Lower leg skin (tissue), 3 donors: Measurements from ENCODE around the gene CNTN3.

Source experiments
- CTCF ChIP-seq, 3 donors: fragments of 450-650 bp; IDR thresholded peaks; one replicate each; pipeline ENCODE4 v1.5.1; 2016; ENCODE audit warnings: antibody characterized with exemption in 3 of 3, mild to moderate bottlenecking in 3 of 3, moderate library complexity in 2 of 3
- POLR2A ChIP-seq, 2 donors: fragments of 450-650 bp; IDR thresholded peaks; one replicate each; pipeline ENCODE4 v1.6.1; 2016 to 2017; ENCODE audit warnings: antibody characterized with exemption in 2 of 2, mild to moderate bottlenecking in 1 of 2, moderate library complexity in 1 of 2

GRCh38 chr3:74584782-74585181 is 29.7 kb downstream of the CNTN3 start:
- no peak for TF ChIP-seq CTCF (IDR thresholded peaks at IDR 0.05)
- no peak for TF ChIP-seq POLR2A (IDR thresholded peaks at IDR 0.05)
